ENCODE results near the gene ESPL1. TPM values are rescaled to one million over a fixed set of nuclear protein-coding genes. Genes with fewer than 3 reads are reported as not detected.

Gene ESPL1
- total and polyA plus RNA-seq, 2 of the 8 experiments (the other 6 are each of a cell fraction or from before 2014, with no cell fraction given), result 31.8 to 52.7 TPM

GRCh38 chr12:53267306-53267998, 647 bp upstream of the ESPL1 start:
- Histone ChIP-seq H2BK120ac (replicated peaks; ENCODE audit: low read depth, low read length) (no peak overlapping the region), H3K79me2 (ENCODE audit: control insufficient read depth in 1 of 2, insufficient read depth in 2 of 2, low read length in 2 of 2) (peaks cover 0 to 17% of the 10 kb centered on the region in 2 experiments; a peak in 2 of 4 replicates), H4K5ac (ENCODE audit: insufficient read length, low read depth, low read length) (no peak overlapping the region), H3K4ac (replicated peaks; ENCODE audit: insufficient read length, low read depth, low read length) (no peak overlapping the region), H3K18ac (ENCODE audit: extremely low read depth, low read length) (no peak overlapping the region), H4K91ac (replicated peaks; ENCODE audit: insufficient read length, low read length) (no peak overlapping the region), H3K23me2 (ENCODE audit: low read depth, low read length) (peaks cover 5% of the 10 kb centered on the region; the same call in 1 of the 2 replicates), H2BK12ac (ENCODE audit: low read depth, low read length) (no peak overlapping the region), H2BK20ac (ENCODE audit: low read length) (no peak overlapping the region), H3K27ac (ENCODE audit: low read depth, low read length) (no peak overlapping the region), H4K20me1 (replicated peaks in 1 of 2; ENCODE audit: control insufficient read depth in 1 of 2, insufficient read depth in 2 of 2, low read length in 2 of 2) (peaks cover 3 to 4% of the 10 kb centered on the region in 2 experiments), H3K9me3 (ENCODE audit: insufficient read depth in 2 of 2, low read depth in 1 of 2, low read length in 1 of 2) (no peaks in the 10 kb centered on the region), H3K4me3 (ENCODE audit: extremely low read depth in 1 of 4, insufficient read depth in 2 of 4, low read depth in 3 of 4, low read length in 4 of 4) (peak overlapping the region; percentile 82 to 97 (median 90); a peak in 5 of 8 replicates), H3K4me2 (ENCODE audit: insufficient read depth in 1 of 2, low read depth in 2 of 2, low read length in 2 of 2) (peak overlapping the region; percentile 78 to 79; a peak in 3 of 4 replicates), H2AK5ac (ENCODE audit: low read depth, low read length) (no peak overlapping the region), H3K9ac (replicated peaks in 1 of 4; ENCODE audit: extremely low read depth in 1 of 4, low read depth in 3 of 4, low read length in 3 of 4) (no peak overlapping the region), H3K56ac (replicated peaks; ENCODE audit: insufficient read length, low read depth, low read length) (no peak overlapping the region), H3K36me3 (ENCODE audit: control insufficient read depth in 2 of 4, insufficient read depth in 4 of 4, low read length in 3 of 4) (peaks cover 6 to 18% (median 11%) of the 10 kb centered on the region in 4 experiments; a peak in 5 of 8 replicates), H3K23ac (ENCODE audit: insufficient read length) (no peak overlapping the region), H3K79me1 (ENCODE audit: low read depth, low read length) (peaks cover 16% of the 10 kb centered on the region), H3K4me1 (replicated peaks in 1 of 4; ENCODE audit: control insufficient read depth in 3 of 4, insufficient read depth in 4 of 4, low read length in 3 of 4) (peaks cover 3 to 11% (median 5%) of the 10 kb centered on the region in 4 experiments; a peak in 5 of 7 replicates), H2BK5ac (ENCODE audit: low read depth, low read length) (no peak overlapping the region), H4K8ac (ENCODE audit: extremely low read depth, insufficient read depth, low read length) (no peak overlapping the region), H3K14ac (ENCODE audit: insufficient read length) (no peak overlapping the region), H3K27me3 (replicated peaks in 1 of 4; ENCODE audit: control insufficient read depth in 3 of 4, extremely low read depth in 1 of 4, insufficient read depth in 3 of 4, low read length in 3 of 4) (peaks cover 0 to 2% (median 0%) of the 10 kb centered on the region in 4 experiments; a peak in 1 of 7 replicates), H2AFZ (ENCODE audit: low read length) (no peak overlapping the region; the same call in 1 of the 2 replicates), H2BK15ac (ENCODE audit: low read length) (no peak overlapping the region)
- POLR2A ChIA-PET (ENCODE audit: partially characterized antibody), result interaction anchor here (0.6 to 9.3 kb wide), 24 partner anchors 9 to 322 kb away, joined by 3 to 113 read pairs (median 4); partner anchors contain the start of genes AAAS and PFDN5
- FAIRE-seq (no peak), DNase-seq (ENCODE audit: low read depth in 1 of 2, low spot score in 2 of 2) (no peak)
- 77% methylated on average over 18 of the region's 18 CpGs; no CpG with 5 or more reads in 1 of the 2 experiments for WGBS, 2 experiments (ENCODE audit: extremely low coverage in 1 of 2, insufficient coverage in 1 of 2, insufficient read length in 1 of 2, insufficient replicate concordance in 2 of 2, low coverage in 1 of 2, low lambda C conversion rate in 2 of 2, missing lambda C conversion rate in 1 of 2)
- CTCF ChIA-PET (ENCODE audit: partially characterized antibody), result interaction anchor here (0.6 to 23.0 kb wide), 28 partner anchors 9 to 219 kb away, joined by 3 to 654 read pairs (median 5); partner anchors contain the start of genes AAAS, CSAD, MYG1 and PFDN5
- no peak for TF ChIP-seq TAF7 (optimal IDR thresholded peaks at IDR 0.05; ENCODE audit: borderline replicate concordance, low read depth, low read length)
- no peak for TF ChIP-seq ASH2L (IDR thresholded peaks at IDR 0.05; ENCODE audit: low read length)
- TF ChIP-seq HDAC2 (IDR thresholded peaks at IDR 0.05; ENCODE audit: borderline replicate concordance in 1 of 2, low read depth in 2 of 2, low read length in 2 of 2), result no peak
- no peak for TF ChIP-seq SAP30 (IDR thresholded peaks at IDR 0.05; ENCODE audit: insufficient read depth, insufficient replicate concordance, low read length)
- no peak for TF ChIP-seq CBX8 (IDR thresholded peaks at IDR 0.05; ENCODE audit: borderline replicate concordance, low read depth, low read length)
- no peak for TF ChIP-seq CTBP2 (IDR thresholded peaks at IDR 0.05; ENCODE audit: borderline replicate concordance, insufficient read depth, insufficient read length, low read length)
- TF ChIP-seq RBBP5 (IDR thresholded peaks at IDR 0.05; ENCODE audit: borderline replicate concordance, low read depth, low read length), result no peak
- no peak for TF ChIP-seq BACH1 (IDR thresholded peaks at IDR 0.05; ENCODE audit: low read length)
- no peak for TF ChIP-seq BCL11A (IDR thresholded peaks at IDR 0.05; ENCODE audit: low read depth in 2 of 2, low read length in 2 of 2)
- TF ChIP-seq KDM1A (IDR thresholded peaks at IDR 0.05; ENCODE audit: borderline replicate concordance, low read length), result no peak
